ENCODE data around the gene NRXN2.

- TF ChIP-seq NFIC (IDR thresholded peaks at IDR 0.05; ENCODE audit: low read length), result no peak
- TF ChIP-seq ZNF331 (CRISPR knock-in tag; IDR thresholded peaks at IDR 0.05), result no peak
- TF ChIP-seq CTCF (CRISPR knock-in tag; IDR thresholded peaks at IDR 0.05), result no peak
- TF ChIP-seq ZNF547 (CRISPR knock-in tag; IDR thresholded peaks at IDR 0.05), result no peak
- no peak for TF ChIP-seq ZNF704 (CRISPR knock-in tag; IDR thresholded peaks at IDR 0.05; ENCODE audit: borderline replicate concordance)
- no peak for TF ChIP-seq MBD4 (IDR thresholded peaks at IDR 0.05; ENCODE audit: borderline replicate concordance, low read length)
- TF ChIP-seq TBL1XR1 (IDR thresholded peaks at IDR 0.05; ENCODE audit: borderline replicate concordance, low read length, partially characterized antibody), result no peak
- no peak for TF ChIP-seq ZBTB38 (CRISPR knock-in tag; IDR thresholded peaks at IDR 0.05)
- no peak for TF ChIP-seq ZNF598 (CRISPR knock-in tag; IDR thresholded peaks at IDR 0.05; ENCODE audit: borderline replicate concordance)
- no peak for TF ChIP-seq ZSCAN30 (CRISPR knock-in tag; IDR thresholded peaks at IDR 0.05)
These were observed 36.4 kb downstream of the NRXN2 start for GRCh38 chr11:64686466-64687170.
